K562 (cell line): ENCODE measurements around the gene LSM4. TPM values are rescaled to one million over a fixed set of nuclear protein-coding genes. Genes with fewer than 3 reads are reported as not detected.

Experiments used
- ARID3B ChIP-seq: fragments of 250-450 bp; sonication (Bioruptor Pico); IDR thresholded peaks from 2 replicates; pipeline ENCODE4 v1.4.0; 2020; ENCODE audit warnings: borderline replicate concordance
- ELK3 ChIP-seq: fragments of 450-650 bp; formaldehyde crosslinking; IDR thresholded peaks from 2 replicates; pipeline ENCODE4 v1.4.0; 2020; ENCODE audit warnings: mild to moderate bottlenecking
- GABPB1 ChIP-seq: sonication (generic); formaldehyde crosslinking; IDR thresholded peaks from 2 replicates; pipeline ENCODE4 v1.8.0; 2022; ENCODE audit warnings: mild to moderate bottlenecking, missing genetic modification reagents
- GABPB2 ChIP-seq: fragments of 250-450 bp; sonication (Bioruptor Pico); conservative IDR thresholded peaks from 2 replicates; pipeline ENCODE4 v1.5.1; 2021; ENCODE audit warnings: mild to moderate bottlenecking
- HNRNPH1 ChIP-seq: fragments of 200-400 bp; formaldehyde crosslinking; optimal IDR thresholded peaks from 2 replicates; pipeline ENCODE3; 2017; ENCODE audit warnings: low read depth, mild to moderate bottlenecking, low read length, moderate library complexity
- MYNN ChIP-seq, 2 experiments: sonication (generic); formaldehyde crosslinking in 1 of 2; IDR thresholded peaks; 2 replicates each; pipeline versions ENCODE4 v1.5.0 to v1.6.1; 2016 to 2020; ENCODE audit warnings: antibody characterized with exemption in 1 of 2, missing genetic modification reagents in 1 of 2
- NCOA1 ChIP-seq: fragments of 450-650 bp; IDR thresholded peaks from 2 replicates; pipeline ENCODE4 v1.6.1; 2016; ENCODE audit warnings: low read depth
- NFRKB ChIP-seq: fragments of 450-650 bp; IDR thresholded peaks from 2 replicates; pipeline ENCODE4 v1.6.1; 2016; ENCODE audit warnings: low read depth
- NRF1 ChIP-seq, 2 experiments: fragments of 450-650 bp; IDR thresholded peaks in 1 of 2; conservative IDR thresholded peaks in 1 of 2; 2 replicates each; pipeline ENCODE4 v1.6.1; 2014; ENCODE audit warnings: mild to moderate bottlenecking in 2 of 2
- PCBP1 ChIP-seq: fragments of 200-400 bp; formaldehyde crosslinking; IDR thresholded peaks from 2 replicates; pipeline ENCODE4 v1.6.1; 2018; ENCODE audit warnings: mild to moderate bottlenecking, low read depth, low read length; ENCODE audit not compliant: poor library complexity, severe bottlenecking
- PTTG1 ChIP-seq: fragments of 450-650 bp; IDR thresholded peaks from 2 replicates; pipeline ENCODE4 v1.6.1; 2016; ENCODE audit warnings: low read depth, mild to moderate bottlenecking, missing genetic modification characterization, missing compliant biosample characterization
- SMAD3 ChIP-seq: fragments of 450-650 bp; formaldehyde crosslinking; conservative IDR thresholded peaks from 2 replicates; pipeline ENCODE4 v1.4.0; 2020; ENCODE audit warnings: mild to moderate bottlenecking
- SMAD4 ChIP-seq: fragments of 250-450 bp; sonication (Bioruptor Pico); conservative IDR thresholded peaks from 2 replicates; pipeline ENCODE4 v1.8.0; 2021; ENCODE audit warnings: inconsistent platforms, mild to moderate bottlenecking, moderate library complexity
- SRSF1 ChIP-seq: fragments of 200-400 bp; formaldehyde crosslinking; IDR thresholded peaks from 2 replicates; pipeline ENCODE4 v1.6.1; 2017; ENCODE audit warnings: mild to moderate bottlenecking, low read depth, low read length, moderate library complexity
- TEAD2 ChIP-seq: fragments of 450-650 bp; IDR thresholded peaks from 2 replicates; pipeline ENCODE4 v1.6.1; 2016; ENCODE audit warnings: missing genetic modification characterization, control low read depth, missing compliant biosample characterization
- U2AF1 ChIP-seq: fragments of 200-400 bp; formaldehyde crosslinking; optimal IDR thresholded peaks from 2 replicates; pipeline ENCODE3; 2017; ENCODE audit warnings: mild to moderate bottlenecking, low read depth, low read length, moderate library complexity
- polyA plus RNA-seq, 8 experiments: library from polyadenylated mRNA; depleted of rRNA in 4 of 8; stranded (reverse) in 5 of 8; unstranded in 3 of 8; fragments of >200 nt; fragmentation: Nextera tagmentation in 2 of 8; fragmentation: Illumina TruSeq in 1 of 8; extraction: Ambion mirVana in 2 of 8; extraction: Trizol in 1 of 8; gene quantifications; 2 replicates each; pipeline versions ENCODE4 v1.2.1 to v1.2.3, GENCODE V29; 2011 to 2014; ENCODE audit warnings: inconsistent platforms in 1 of 8, missing spikeins in 1 of 8
- total RNA-seq, 7 experiments: library from RNA; depleted of rRNA in 6 of 7; stranded (reverse); fragments of >200 nt in 6 of 7; fragmentation: Illumina TruSeq in 2 of 7; extraction: Trizol in 2 of 7; gene quantifications; 2 replicates each; pipeline versions ENCODE4 v1.2.1 to v1.2.3, GENCODE V29; 2011 to 2021; ENCODE audit warnings: low replicate concordance in 1 of 7

The LSM4 gene
- total and polyA plus RNA-seq, 9 of the 15 experiments (the other 6 are each of a cell fraction or from before 2014, with no cell fraction given), result 11.9 to 763 (median 202) TPM

DNA sequence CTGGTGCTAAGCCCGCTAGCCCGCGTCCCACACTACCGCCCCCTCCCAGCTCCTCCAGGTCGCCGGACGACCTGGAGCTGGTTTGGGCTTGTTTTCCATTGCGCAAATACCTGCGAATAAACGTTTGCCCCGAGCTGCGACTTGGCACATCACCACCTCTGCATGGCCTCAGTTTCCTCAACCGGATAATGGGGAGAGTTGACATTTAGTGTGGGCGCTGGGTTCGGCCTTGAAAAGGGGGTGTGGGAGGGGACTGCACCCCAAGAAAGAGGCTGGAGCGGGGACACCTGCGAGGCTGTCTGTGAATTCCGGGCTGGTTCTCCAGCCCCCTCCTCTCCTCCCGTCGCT is 30.4 kb downstream of the LSM4 start (continued):
- no peak for TF ChIP-seq ARID3B (CRISPR knock-in tag)
- no peak for TF ChIP-seq NRF1 (conservative IDR thresholded peaks at IDR 0.05 in 1 of 2, IDR thresholded peaks at IDR 0.05 in 1 of 2)
- no peak for TF ChIP-seq PTTG1 (tag)
- no peak for TF ChIP-seq HNRNPH1
- no peak for TF ChIP-seq NCOA1
- no peak for TF ChIP-seq PCBP1
- no peak for TF ChIP-seq MYNN (IDR thresholded peaks at IDR 0.05)
- TF ChIP-seq MYNN (CRISPR knock-in tag; IDR thresholded peaks at IDR 0.05), result no peak
- TF ChIP-seq TEAD2 (tag), result no peak
- TF ChIP-seq U2AF1, result no peak
- TF ChIP-seq GABPB1 (CRISPR knock-in tag), result peak; percentile 4; the same call in 1 of the 2 replicates
- no peak for TF ChIP-seq SMAD4
- no peak for TF ChIP-seq GABPB2 (CRISPR knock-in tag)
- TF ChIP-seq SMAD3 (CRISPR knock-in tag), result no peak
- TF ChIP-seq ELK3 (CRISPR knock-in tag), result no peak
- peak; percentile 42 for TF ChIP-seq NFRKB
- TF ChIP-seq SRSF1, result no peak
